B cell (primary cell): ENCODE data around the gene TBCD. TPM values are rescaled to one million over a fixed set of nuclear protein-coding genes. Genes with fewer than 3 reads are reported as not detected.

Experiments used
- ATAC-seq: fragments of 200-7000 bp; cut with Tn5 transposase; one replicate; pipeline ENCODE4 v1.10.0; 2021; ENCODE audit warnings: low read depth, mild to moderate bottlenecking, moderate number of reproducible peaks, moderate library complexity
- CTCF ChIA-PET: fragments of 350-600 bp; sonication (Branson Sonifier 250); formaldehyde crosslinking; loops from one replicate; lab custom pipeline; 2021; ENCODE audit warnings: antibody characterized with exemption, inconsistent platforms; lab: Charles Lee
- POLR2A ChIA-PET: fragments of 350-600 bp; sonication (Branson Sonifier 250); formaldehyde crosslinking; loops from one replicate; lab custom pipeline; 2021; ENCODE audit warnings: antibody characterized with exemption; lab: Charles Lee
- DNase-seq: peaks from one replicate; pipeline ENCODE4 v3.0.0; 2013
- H2AFZ ChIP-seq: 2 replicates; pipeline ENCODE4 v1.6.1; 2012; ENCODE audit warnings: mild to moderate bottlenecking, low read depth, low read length; ENCODE audit not compliant: insufficient read depth, poor library complexity, severe bottlenecking
- H3K27ac ChIP-seq, 2 donors: 1 replicate in 1 of 2; 2 replicates in 1 of 2; pipeline ENCODE4 v1.5.1; 2012 to 2013; ENCODE audit warnings: low read length in 2 of 2, mild to moderate bottlenecking in 2 of 2, moderate library complexity in 1 of 2
- H3K27me3 ChIP-seq, 4 experiments: fragments of 200-600 bp in 1 of 4; sonication (generic) in 1 of 4; replicated peaks in 1 of 4; 1 replicate in 2 of 4; 2 replicates in 2 of 4; pipeline versions ENCODE4 v1.6.1 to v1.7.0; 2013 to 2016; ENCODE audit warnings: low read length in 3 of 4, mild to moderate bottlenecking in 2 of 4, mixed read lengths in 1 of 4, moderate library complexity in 1 of 4; ENCODE audit not compliant: insufficient read depth in 4 of 4, control insufficient read depth in 3 of 4; ENCODE audit errors: control extremely low read depth in 1 of 4
- H3K36me3 ChIP-seq, 2 experiments: replicated peaks in 1 of 2; 1 replicate in 1 of 2; 2 replicates in 1 of 2; pipeline versions ENCODE4 v1.6.1 to v1.7.1; 2013; ENCODE audit warnings: low read length in 1 of 2; ENCODE audit not compliant: insufficient read depth in 2 of 2, control insufficient read depth in 1 of 2; ENCODE audit errors: control extremely low read depth in 1 of 2, extremely low read depth in 1 of 2
- H3K4me1 ChIP-seq, 2 donors: fragments of 200-600 bp in 1 of 2; sonication (generic) in 1 of 2; 1 replicate in 1 of 2; 2 replicates in 1 of 2; pipeline versions ENCODE4 v1.5.1 to v1.6.1; 2013 to 2017; ENCODE audit warnings: low read length in 2 of 2; ENCODE audit not compliant: control insufficient read depth in 2 of 2, insufficient read depth in 2 of 2
- H3K4me2 ChIP-seq: replicated peaks from 2 replicates; pipeline ENCODE3; 2012; ENCODE audit warnings: mild to moderate bottlenecking, low read depth, low read length; ENCODE audit not compliant: poor library complexity, severe bottlenecking
- H3K4me3 ChIP-seq, 5 experiments: fragments of 200-600 bp in 1 of 5; sonication (generic) in 1 of 5; 1 replicate in 3 of 5; 2 replicates in 2 of 5; pipeline versions ENCODE4 v1.5.1 to v1.7.0; 2011 to 2016; ENCODE audit warnings: low read length in 4 of 5, mild to moderate bottlenecking in 4 of 5, low read depth in 2 of 5, control low read depth in 1 of 5, moderate library complexity in 1 of 5; ENCODE audit not compliant: insufficient read depth in 1 of 5; ENCODE audit errors: control extremely low read depth in 1 of 5, extremely low read depth in 1 of 5
- H3K79me2 ChIP-seq: fragments of 200-600 bp; sonication (generic); one replicate; pipeline ENCODE4 v1.6.0; 2016; ENCODE audit warnings: low read length; ENCODE audit not compliant: control insufficient read depth, insufficient read depth
- H3K9ac ChIP-seq: fragments of 200-600 bp; sonication (generic); 2 replicates; pipeline ENCODE4 v1.6.1; 2017; ENCODE audit warnings: mild to moderate bottlenecking, low read length, moderate library complexity
- H3K9me3 ChIP-seq, 3 donors: one replicate each; pipeline versions ENCODE4 v1.6.1 to v1.7.1; 2013; ENCODE audit warnings: low read length in 2 of 3; ENCODE audit not compliant: control insufficient read depth in 2 of 3, insufficient read depth in 1 of 3; ENCODE audit errors: control extremely low read depth in 1 of 3
- H4K20me1 ChIP-seq: 2 replicates; pipeline ENCODE4 v1.6.0; 2012; ENCODE audit warnings: mild to moderate bottlenecking, low read length; ENCODE audit not compliant: insufficient read depth, control insufficient read depth, poor library complexity, severe bottlenecking
- H3K27ac Mint-ChIP-seq: one replicate; pipeline ENCODE4 v1.8.0; 2021; ENCODE audit warnings: mixed read lengths
- H3K27me3 Mint-ChIP-seq: one replicate; pipeline ENCODE4 v1.8.0; 2021; ENCODE audit warnings: mixed read lengths
- H3K4me1 Mint-ChIP-seq: one replicate; pipeline ENCODE4 v1.8.0; 2021; ENCODE audit warnings: mixed read lengths
- H3K4me3 Mint-ChIP-seq: one replicate; pipeline ENCODE4 v1.8.0; 2021; ENCODE audit warnings: mixed read lengths
- H3K9me3 Mint-ChIP-seq: one replicate; pipeline ENCODE4 v1.8.0; 2022; ENCODE audit warnings: mixed read lengths; ENCODE audit not compliant: insufficient read depth
- EZH2 ChIP-seq: IDR thresholded peaks from 2 replicates; pipeline ENCODE4 v1.6.1; 2012; ENCODE audit warnings: borderline replicate concordance, low read depth, mild to moderate bottlenecking, moderate library complexity, low read length; ENCODE audit not compliant: insufficient read depth, poor library complexity, severe bottlenecking
- WGBS: methylation state at CpG from one replicate; pipeline ENCODE4 v1.1.5; 2013; ENCODE audit warnings: missing lambda C conversion rate; ENCODE audit not compliant: insufficient coverage; 5-methylcytosine and 5-hydroxymethylcytosine counted together
- intact Hi-C: fragments of 100-400 bp; cut with micrococcal nuclease; formaldehyde crosslinking; loops from one replicate; pipeline ENCODE4 v1.10.0; 2022
- polyA plus RNA-seq: library from polyadenylated mRNA; depleted of rRNA; stranded (reverse); fragments of >200 nt; gene quantifications from 2 replicates; pipeline ENCODE4 v1.2.3, GENCODE V29; 2012
- total RNA-seq, 2 donors: library from RNA; stranded (reverse); fragments of 120-200 nt in 1 of 2; gene quantifications; 1 replicate in 1 of 2; 2 replicates in 1 of 2; pipeline versions ENCODE4 v1.2.3 to v1.2.4, GENCODE V29; 2013 to 2022
- TF ChIP-seq, protein P1 (sequence below): fragments of 200-600 bp; IDR thresholded peaks from one replicate; pipeline ENCODE4 v1.8.0; 2022; ENCODE audit warnings: antibody characterized with exemption, mild to moderate bottlenecking

Gene TBCD
- total and polyA plus RNA-seq, 2 donors (not counting 1 experiment from before 2014, with no cell fraction given): 60.8 to 101 TPM

DNA sequence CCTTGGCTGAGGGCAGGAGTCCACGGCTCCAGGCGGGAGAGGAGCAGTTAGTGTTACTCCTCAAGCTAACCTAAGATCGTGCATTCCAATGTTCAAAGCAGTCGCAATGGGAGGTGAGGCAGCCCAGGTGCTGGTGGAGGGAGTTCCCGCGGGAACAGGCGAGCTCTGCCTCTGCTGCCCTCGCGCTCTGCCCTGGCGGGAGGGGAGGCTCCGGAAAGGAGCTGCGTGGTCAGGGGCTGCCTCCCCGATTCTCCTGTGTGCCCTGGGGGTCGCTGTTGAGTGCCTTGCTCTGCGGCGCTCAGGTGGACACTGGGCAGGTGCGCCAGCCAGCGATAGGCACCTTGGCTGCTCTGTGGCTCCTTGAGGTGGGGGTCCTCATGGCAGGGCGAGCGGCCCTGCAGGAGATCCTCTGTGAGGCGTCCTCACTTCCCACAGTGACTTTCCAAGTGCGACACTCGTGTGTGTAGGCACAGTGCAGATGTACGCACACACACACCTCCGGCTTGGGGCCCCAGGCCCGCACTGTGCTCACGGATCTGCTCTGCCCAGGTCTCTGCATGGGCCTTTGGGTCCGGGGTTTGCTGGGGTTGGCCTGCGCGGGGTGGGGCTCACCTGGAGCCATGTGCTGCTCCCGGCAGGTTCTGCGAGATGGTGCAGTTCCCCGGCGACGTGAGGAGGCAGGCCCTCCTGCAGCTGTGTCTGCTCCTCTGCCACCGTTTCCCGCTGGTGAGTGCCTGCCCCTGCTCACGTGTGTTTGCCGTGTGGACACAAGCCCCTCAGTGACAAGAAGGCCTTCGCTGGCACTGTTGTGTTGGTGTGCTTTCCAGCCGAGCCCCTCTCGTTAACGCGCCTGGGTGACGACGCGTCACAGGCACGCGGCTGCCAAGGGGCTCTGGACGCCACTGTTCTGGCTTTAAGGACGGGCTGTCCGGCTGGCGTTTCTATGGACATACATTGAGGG is 185.8 kb downstream of the TBCD start:
- no peak for DNase-seq
- CTCF ChIA-PET: no interaction called here

DNA sequence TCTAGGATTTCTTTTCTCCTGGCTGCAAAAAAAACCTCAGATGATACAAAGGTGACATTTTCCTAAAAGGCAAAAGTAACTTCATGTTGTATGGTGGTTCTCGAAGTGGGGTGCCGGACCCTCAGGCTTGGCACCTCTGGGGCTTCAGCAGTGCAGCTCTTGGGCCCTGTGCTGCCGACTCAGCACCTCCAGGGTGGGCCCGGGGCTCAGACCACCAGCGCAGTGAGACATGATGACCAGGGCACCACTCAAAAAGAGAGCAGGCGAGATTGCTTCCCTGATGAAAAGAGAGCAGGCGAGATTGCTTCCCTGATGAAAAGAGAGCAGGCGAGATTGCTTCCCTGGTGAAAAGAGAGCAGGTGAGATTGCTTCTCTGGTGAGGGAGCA is 186.6 kb downstream of the TBCD start:
- POLR2A ChIA-PET: no interaction called here
- ATAC-seq: no peak

More for the DNA sequence above, 185.8 kb downstream of the TBCD start:
- Mint-ChIP-seq H3K4me1 (no peaks in the 10 kb centered on the region), H3K27me3 (no peaks in the 10 kb centered on the region), H3K4me3 (no peak overlapping the region), H3K9me3 (no peaks in the 10 kb centered on the region), H3K27ac (no peak overlapping the region)
- 98% methylated on average over 52 of the region's 53 CpGs for WGBS
- Histone ChIP-seq H2AFZ (no peak overlapping the region), H3K27me3 (no peaks in the 10 kb centered on the region), H3K79me2 (no peaks in the 10 kb centered on the region), H4K20me1 (no peaks in the 10 kb centered on the region), H3K4me1 (no peaks in the 10 kb centered on the region), H3K4me3 (no peak overlapping the region), H3K27ac (no peak overlapping the region), H3K36me3 (peaks cover 0 to 46% of the 10 kb centered on the region in 2 experiments), H3K9ac (no peak overlapping the region), H3K9me3 (peaks cover 0 to 2% (median 0%) of the 10 kb centered on the region in 3 donors), H3K4me2 (no peak overlapping the region)
- TF ChIP-seq, protein P1, sequence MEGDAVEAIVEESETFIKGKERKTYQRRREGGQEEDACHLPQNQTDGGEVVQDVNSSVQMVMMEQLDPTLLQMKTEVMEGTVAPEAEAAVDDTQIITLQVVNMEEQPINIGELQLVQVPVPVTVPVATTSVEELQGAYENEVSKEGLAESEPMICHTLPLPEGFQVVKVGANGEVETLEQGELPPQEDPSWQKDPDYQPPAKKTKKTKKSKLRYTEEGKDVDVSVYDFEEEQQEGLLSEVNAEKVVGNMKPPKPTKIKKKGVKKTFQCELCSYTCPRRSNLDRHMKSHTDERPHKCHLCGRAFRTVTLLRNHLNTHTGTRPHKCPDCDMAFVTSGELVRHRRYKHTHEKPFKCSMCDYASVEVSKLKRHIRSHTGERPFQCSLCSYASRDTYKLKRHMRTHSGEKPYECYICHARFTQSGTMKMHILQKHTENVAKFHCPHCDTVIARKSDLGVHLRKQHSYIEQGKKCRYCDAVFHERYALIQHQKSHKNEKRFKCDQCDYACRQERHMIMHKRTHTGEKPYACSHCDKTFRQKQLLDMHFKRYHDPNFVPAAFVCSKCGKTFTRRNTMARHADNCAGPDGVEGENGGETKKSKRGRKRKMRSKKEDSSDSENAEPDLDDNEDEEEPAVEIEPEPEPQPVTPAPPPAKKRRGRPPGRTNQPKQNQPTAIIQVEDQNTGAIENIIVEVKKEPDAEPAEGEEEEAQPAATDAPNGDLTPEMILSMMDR: no peak
- no peak for TF ChIP-seq EZH2
- ATAC-seq: no peak
- POLR2A ChIA-PET: no interaction called here
- intact Hi-C loops: no loop called here

More for the DNA sequence above, 186.6 kb downstream of the TBCD start:
- CTCF ChIA-PET: no interaction called here
- Histone ChIP-seq H3K27me3 (no peaks in the 10 kb centered on the region), H3K9ac (no peak overlapping the region), H3K27ac (no peak overlapping the region), H3K4me1 (no peaks in the 10 kb centered on the region), H4K20me1 (no peaks in the 10 kb centered on the region), H3K4me3 (no peak overlapping the region), H2AFZ (no peak overlapping the region), H3K9me3 (peaks cover 0 to 10% (median 1%) of the 10 kb centered on the region in 3 donors), H3K79me2 (no peaks in the 10 kb centered on the region), H3K4me2 (no peak overlapping the region), H3K36me3 (peaks cover 0 to 51% of the 10 kb centered on the region in 2 experiments)
- intact Hi-C loops: no loop called here
- no peaks in the 10 kb centered on the region for H3K27me3 Mint-ChIP-seq
- DNase-seq: no peak
- no peaks in the 10 kb centered on the region for H3K4me1 Mint-ChIP-seq
- H3K9me3 Mint-ChIP-seq: no peaks in the 10 kb centered on the region
- H3K4me3 Mint-ChIP-seq: no peak overlapping the region
- TF ChIP-seq, protein P1: no peak
- TF ChIP-seq EZH2: no peak
- no peak overlapping the region for H3K27ac Mint-ChIP-seq
- WGBS: 100% methylated on average over 8 of the region's 8 CpGs
